H7 (cell line): ENCODE results near the gene ZNF343. TPM values are rescaled to one million over a fixed set of nuclear protein-coding genes. Genes with fewer than 3 reads are reported as not detected.
A peak's percentile ranks its signal among the peaks of the same experiment; 100 is the strongest.

Experiments
- DNase-seq: peaks from one replicate; pipeline ENCODE4 v3.0.0; 2012
- H3K27me3 ChIP-seq: 2 replicates; pipeline ENCODE4 v1.6.0; 2011; ENCODE audit warnings: mild to moderate bottlenecking, low read length; ENCODE audit not compliant: control insufficient read depth, insufficient read depth
- H3K36me3 ChIP-seq: replicated peaks from 2 replicates; pipeline ENCODE4 v1.5.1; 2011; ENCODE audit warnings: low read length; ENCODE audit not compliant: control insufficient read depth, insufficient read depth
- H3K4me3 ChIP-seq: 2 replicates; pipeline ENCODE4 v1.5.1; 2011; ENCODE audit warnings: low read depth, mild to moderate bottlenecking, control low read depth, low read length, moderate library complexity; ENCODE audit not compliant: insufficient read depth
- total RNA-seq: library from RNA; depleted of rRNA; stranded (reverse); fragments of >200 nt; shearing (Covaris generic); gene quantifications from 2 replicates; pipeline ENCODE4 v1.2.3, GENCODE V29; 2014; rRNA removed

The ZNF343 gene
- 6.5 and 7.8 TPM in 2 replicates for total RNA-seq

- peak within 1 kb of the TSS; percentile 65 for H3K4me3 ChIP-seq
- peaks cover 55% of the 10 kb centered on the region for H3K27me3 ChIP-seq
- DNase-seq, result peak; percentile 86
- H3K36me3 ChIP-seq, result no peaks in the 10 kb centered on the region
Observed at GRCh38 chr20:2508631-2509467, at the start of gene ZNF343. Gene ZNF343, minus strand, starts transcription at chr20:2508915. Its CDS starts 15,020 bp downstream, at chr20:2493895.

GRCh38 chr20:2557873-2558580 is 49.3 kb upstream of the ZNF343 start:
- Histone ChIP-seq H3K36me3 (no peaks in the 10 kb centered on the region), H3K27me3 (peaks cover 48% of the 10 kb centered on the region), H3K4me3 (peak overlapping the region; percentile 50)
- no peak for DNase-seq

- no peak for DNase-seq
- no peaks in the 10 kb centered on the region for H3K36me3 ChIP-seq
- H3K27me3 ChIP-seq, result no peaks in the 10 kb centered on the region
- H3K4me3 ChIP-seq, result no peak overlapping the region
Observed at GRCh38 chr20:2545594-2545993, 36.9 kb upstream of the ZNF343 start.

GRCh38 chr20:2544211-2544610 is 35.5 kb upstream of the ZNF343 start:
- Histone ChIP-seq H3K4me3 (no peak overlapping the region), H3K36me3 (no peaks in the 10 kb centered on the region), H3K27me3 (no peaks in the 10 kb centered on the region)
- no peak for DNase-seq

- H3K4me3 ChIP-seq, result no peak overlapping the region
- H3K36me3 ChIP-seq, result no peaks in the 10 kb centered on the region
- no peaks in the 10 kb centered on the region for H3K27me3 ChIP-seq
- DNase-seq, result no peak
Observed at GRCh38 chr20:2542361-2542760, 33.6 kb upstream of the ZNF343 start.

GRCh38 chr20:2541940-2542339 is 33.2 kb upstream of the ZNF343 start:
- no peak overlapping the region for H3K4me3 ChIP-seq
- no peaks in the 10 kb centered on the region for H3K27me3 ChIP-seq
- DNase-seq, result no peak
- H3K36me3 ChIP-seq, result no peaks in the 10 kb centered on the region

GRCh38 chr20:2538931-2539720 is 30.4 kb upstream of the ZNF343 start:
- no peak overlapping the region for H3K4me3 ChIP-seq
- no peaks in the 10 kb centered on the region for H3K36me3 ChIP-seq
- no peak for DNase-seq
- peaks cover 2% of the 10 kb centered on the region; the same call in 1 of the 2 replicates for H3K27me3 ChIP-seq

GRCh38 chr20:2538356-2538755 is 29.6 kb upstream of the ZNF343 start:
- DNase-seq, result peak; percentile 26
- H3K27me3 ChIP-seq, result peaks cover 2% of the 10 kb centered on the region; the same call in 1 of the 2 replicates
- H3K4me3 ChIP-seq, result no peak overlapping the region
- no peaks in the 10 kb centered on the region for H3K36me3 ChIP-seq

GRCh38 chr20:2537101-2537500 is 28.4 kb upstream of the ZNF343 start:
- Histone ChIP-seq H3K4me3 (no peak overlapping the region), H3K36me3 (no peaks in the 10 kb centered on the region), H3K27me3 (peaks cover 2% of the 10 kb centered on the region; the same call in 1 of the 2 replicates)
- DNase-seq, result no peak

GRCh38 chr20:2536560-2536986 is 27.9 kb upstream of the ZNF343 start, which contains the start of gene TMC2:
Gene TMC2, plus strand, starts transcription at chr20:2536573. Its CDS starts 49 bp downstream, at chr20:2536622.
- Histone ChIP-seq H3K27me3 (peaks cover 2% of the 10 kb centered on the region; the same call in 1 of the 2 replicates), H3K36me3 (no peaks in the 10 kb centered on the region), H3K4me3 (no peak within 1 kb of the TSS)
- DNase-seq, result no peak

- Histone ChIP-seq H3K4me3 (no peak overlapping the region), H3K27me3 (peaks cover 2% of the 10 kb centered on the region; the same call in 1 of the 2 replicates), H3K36me3 (no peaks in the 10 kb centered on the region)
- peak; percentile 53 for DNase-seq
Observed at GRCh38 chr20:2535711-2536559, 27.2 kb upstream of the ZNF343 start.

GRCh38 chr20:2533118-2533517 is 24.4 kb upstream of the ZNF343 start:
- Histone ChIP-seq H3K4me3 (no peak overlapping the region), H3K36me3 (no peaks in the 10 kb centered on the region), H3K27me3 (peaks cover 5% of the 10 kb centered on the region)
- DNase-seq, result no peak

- Histone ChIP-seq H3K36me3 (no peaks in the 10 kb centered on the region), H3K27me3 (peaks cover 25% of the 10 kb centered on the region), H3K4me3 (no peak overlapping the region)
- DNase-seq, result no peak
Observed at GRCh38 chr20:2528671-2529271, 20.1 kb upstream of the ZNF343 start.
